ENCODE measurements around the gene ULBP1. TPM values are rescaled to one million over a fixed set of nuclear protein-coding genes. Genes with fewer than 3 reads are reported as not detected.
"Not testable (repeated sequence)": the region's sequence is repeated elsewhere in the genome, so short reads cannot be mapped to it uniquely, and the experiment has no call there.

ULBP1 gene
- total RNA-seq, 2 donors from 2014 or later, result 0.14 TPM; not detected in 1

DNA sequence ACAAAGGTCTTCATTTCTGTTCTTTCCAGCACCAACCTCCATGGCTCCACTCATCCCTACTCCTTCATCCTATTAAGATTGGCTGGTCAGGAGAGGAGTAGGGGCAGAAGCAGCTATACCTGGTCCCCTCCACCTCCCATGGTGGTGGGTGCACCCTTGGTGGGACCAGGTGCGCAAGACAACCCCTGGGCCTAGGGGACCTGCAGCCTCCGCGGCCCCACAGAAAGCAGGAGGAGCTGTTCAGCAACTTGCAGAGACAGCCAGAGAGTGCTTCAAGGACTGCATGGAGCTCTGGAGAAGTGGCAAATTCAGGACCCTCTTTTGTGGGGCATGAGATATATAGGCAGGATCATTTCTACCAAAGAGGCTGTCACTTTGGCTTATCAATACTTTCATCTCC lies 12.1 kb upstream of the ULBP1 start:
- Histone ChIP-seq H3K4me3 (no peak overlapping the region), H3K27me3 (replicated peaks; ENCODE audit: insufficient read depth) (peaks cover 13% of the 10 kb centered on the region), H3K27ac (no peak overlapping the region), H3K36me3 (no peaks in the 10 kb centered on the region), H3K4me1 (ENCODE audit: control insufficient read depth in 1 of 2, low read depth in 2 of 2) (no peaks in the 10 kb centered on the region), H3K9me3 (no peaks in the 10 kb centered on the region)
- no peak for ATAC-seq (ENCODE audit: insufficient number of reproducible peaks, low FRiP score, low read depth)
- DNase-seq (ENCODE audit: low spot score), result no peak
- TF ChIP-seq, protein P1, sequence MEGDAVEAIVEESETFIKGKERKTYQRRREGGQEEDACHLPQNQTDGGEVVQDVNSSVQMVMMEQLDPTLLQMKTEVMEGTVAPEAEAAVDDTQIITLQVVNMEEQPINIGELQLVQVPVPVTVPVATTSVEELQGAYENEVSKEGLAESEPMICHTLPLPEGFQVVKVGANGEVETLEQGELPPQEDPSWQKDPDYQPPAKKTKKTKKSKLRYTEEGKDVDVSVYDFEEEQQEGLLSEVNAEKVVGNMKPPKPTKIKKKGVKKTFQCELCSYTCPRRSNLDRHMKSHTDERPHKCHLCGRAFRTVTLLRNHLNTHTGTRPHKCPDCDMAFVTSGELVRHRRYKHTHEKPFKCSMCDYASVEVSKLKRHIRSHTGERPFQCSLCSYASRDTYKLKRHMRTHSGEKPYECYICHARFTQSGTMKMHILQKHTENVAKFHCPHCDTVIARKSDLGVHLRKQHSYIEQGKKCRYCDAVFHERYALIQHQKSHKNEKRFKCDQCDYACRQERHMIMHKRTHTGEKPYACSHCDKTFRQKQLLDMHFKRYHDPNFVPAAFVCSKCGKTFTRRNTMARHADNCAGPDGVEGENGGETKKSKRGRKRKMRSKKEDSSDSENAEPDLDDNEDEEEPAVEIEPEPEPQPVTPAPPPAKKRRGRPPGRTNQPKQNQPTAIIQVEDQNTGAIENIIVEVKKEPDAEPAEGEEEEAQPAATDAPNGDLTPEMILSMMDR (IDR thresholded peaks at IDR 0.05), result no peak

DNA sequence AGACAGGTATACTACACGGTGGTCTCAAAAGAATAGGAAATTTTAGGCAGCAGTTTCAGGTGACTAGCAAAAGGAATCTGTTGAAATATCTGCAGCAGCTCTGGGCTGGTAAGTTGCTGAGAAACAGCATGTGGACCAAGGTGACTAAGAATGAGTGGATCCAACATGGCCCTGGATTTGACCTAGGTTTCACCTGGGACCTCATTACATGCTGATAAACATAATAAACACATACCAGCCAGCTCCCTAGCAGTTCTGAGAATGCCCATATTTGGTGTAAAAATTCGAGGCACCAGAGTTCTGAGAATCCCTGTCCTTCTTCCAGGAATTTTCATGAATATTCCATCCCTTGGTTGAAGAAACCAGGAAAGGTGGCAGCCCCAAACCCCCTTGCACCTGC lies 10.4 kb upstream of the ULBP1 start:
- H3K36me3 ChIP-seq; H3K27ac ChIP-seq; H3K9me3 ChIP-seq; H3K4me3 ChIP-seq; ATAC-seq (ENCODE audit: insufficient number of reproducible peaks, low FRiP score, low read depth); DNase-seq (ENCODE audit: low spot score); H3K4me1 ChIP-seq (ENCODE audit: control insufficient read depth in 1 of 2, low read depth in 2 of 2): not testable (repeated sequence)
- peaks cover 13% of the 10 kb centered on the region for H3K27me3 ChIP-seq (replicated peaks; ENCODE audit: insufficient read depth)

DNA sequence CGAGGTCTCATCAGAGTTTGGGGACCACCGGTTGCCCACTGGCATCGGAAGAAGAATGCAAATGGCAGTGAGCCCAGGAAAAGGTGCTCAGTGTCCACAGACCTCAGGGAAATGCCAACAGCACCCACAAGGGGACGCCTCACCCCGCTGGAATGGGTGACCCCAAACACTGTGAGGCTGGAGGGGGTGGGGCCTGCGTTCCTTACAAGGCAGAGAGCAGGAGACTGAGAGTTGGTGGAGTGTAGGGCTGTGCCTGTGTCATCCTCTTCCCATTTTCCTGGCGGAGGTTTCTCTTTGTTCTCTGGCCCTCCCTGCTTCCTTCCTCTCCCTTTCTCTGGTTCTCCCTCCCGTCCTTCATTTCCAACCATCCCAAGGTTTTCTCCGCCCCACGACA lies 9.8 kb upstream of the ULBP1 start:
- not testable (repeated sequence) for H3K27ac ChIP-seq; H3K9me3 ChIP-seq; ATAC-seq (ENCODE audit: insufficient number of reproducible peaks, low FRiP score, low read depth); H3K36me3 ChIP-seq; H3K4me3 ChIP-seq; DNase-seq (ENCODE audit: low spot score); H3K4me1 ChIP-seq (ENCODE audit: control insufficient read depth in 1 of 2, low read depth in 2 of 2)
- peaks cover 13% of the 10 kb centered on the region for H3K27me3 ChIP-seq (replicated peaks; ENCODE audit: insufficient read depth)

DNA sequence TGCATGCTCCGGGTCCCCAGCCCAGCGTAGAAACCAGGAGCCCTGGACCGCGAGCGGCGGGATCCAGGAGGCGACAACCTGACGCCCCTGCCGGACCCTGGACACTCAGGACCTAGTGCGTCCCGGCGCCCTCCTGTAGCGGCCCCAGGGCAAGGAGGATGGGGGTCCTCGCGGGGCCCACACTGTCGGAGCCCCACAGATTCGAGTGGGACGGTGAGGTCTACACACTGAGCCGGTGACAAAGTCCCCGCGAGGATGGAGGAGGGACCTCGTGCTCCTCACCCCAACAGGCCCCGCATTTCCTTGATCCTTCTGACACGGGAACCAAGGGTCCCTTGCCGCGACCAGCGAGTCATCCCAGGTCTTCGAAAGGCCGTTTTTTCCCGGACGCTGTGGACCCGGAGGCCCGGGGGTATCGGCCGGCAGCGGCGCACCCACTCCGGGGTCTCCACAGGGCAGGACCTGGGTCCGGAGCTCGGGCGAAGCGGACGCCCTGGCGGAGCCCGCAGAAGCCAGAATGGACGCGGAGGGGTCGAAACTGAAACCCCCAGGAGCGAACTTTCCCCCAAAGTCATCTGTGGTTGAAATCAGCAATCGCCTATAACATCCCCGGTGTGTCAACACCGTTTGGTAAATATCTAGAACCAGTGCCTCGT lies 9.3 kb upstream of the ULBP1 start:
- H3K27me3 ChIP-seq (replicated peaks; ENCODE audit: insufficient read depth), result peaks cover 13% of the 10 kb centered on the region
- not testable (repeated sequence) for H3K27ac ChIP-seq; H3K4me1 ChIP-seq (ENCODE audit: control insufficient read depth in 1 of 2, low read depth in 2 of 2); H3K9me3 ChIP-seq; H3K36me3 ChIP-seq; DNase-seq (ENCODE audit: low spot score); H3K4me3 ChIP-seq; ATAC-seq (ENCODE audit: insufficient number of reproducible peaks, low FRiP score, low read depth)

DNA sequence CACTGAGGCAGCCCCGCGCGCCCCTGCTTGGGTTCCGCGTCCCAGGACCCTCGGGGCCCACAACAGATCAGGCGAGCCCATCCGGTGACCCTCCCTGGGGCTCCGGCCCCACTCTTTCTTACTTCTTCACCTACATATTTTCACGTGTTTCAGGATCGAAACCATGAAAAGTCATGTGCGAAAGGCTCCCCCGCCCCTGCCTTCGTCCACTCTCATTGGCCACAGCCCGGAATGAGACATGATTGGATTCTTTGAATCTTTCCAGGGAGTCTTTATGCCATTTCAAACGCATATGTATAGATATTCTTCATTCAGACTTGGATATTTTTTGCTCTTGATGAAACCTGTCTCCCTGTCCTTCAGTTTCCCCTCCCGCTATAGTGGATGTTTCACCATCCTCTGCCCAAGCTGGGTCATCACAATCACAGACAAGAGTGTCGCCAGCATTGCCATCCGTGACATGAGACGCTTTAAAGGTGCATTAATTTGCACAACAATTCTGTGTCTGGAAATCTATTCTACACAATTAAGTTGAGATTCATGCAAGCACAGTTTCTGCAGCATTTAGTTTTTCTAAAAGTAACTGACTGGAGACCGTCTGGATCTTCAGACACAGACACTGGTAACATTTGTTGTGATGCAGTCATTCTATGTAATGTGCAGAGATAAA lies 8.6 kb upstream of the ULBP1 start:
- not testable (repeated sequence) for H3K4me3 ChIP-seq; DNase-seq (ENCODE audit: low spot score); ATAC-seq (ENCODE audit: insufficient number of reproducible peaks, low FRiP score, low read depth); H3K9me3 ChIP-seq; H3K4me1 ChIP-seq (ENCODE audit: control insufficient read depth in 1 of 2, low read depth in 2 of 2); H3K36me3 ChIP-seq; H3K27ac ChIP-seq
- peaks cover 13% of the 10 kb centered on the region for H3K27me3 ChIP-seq (replicated peaks; ENCODE audit: insufficient read depth)

DNA sequence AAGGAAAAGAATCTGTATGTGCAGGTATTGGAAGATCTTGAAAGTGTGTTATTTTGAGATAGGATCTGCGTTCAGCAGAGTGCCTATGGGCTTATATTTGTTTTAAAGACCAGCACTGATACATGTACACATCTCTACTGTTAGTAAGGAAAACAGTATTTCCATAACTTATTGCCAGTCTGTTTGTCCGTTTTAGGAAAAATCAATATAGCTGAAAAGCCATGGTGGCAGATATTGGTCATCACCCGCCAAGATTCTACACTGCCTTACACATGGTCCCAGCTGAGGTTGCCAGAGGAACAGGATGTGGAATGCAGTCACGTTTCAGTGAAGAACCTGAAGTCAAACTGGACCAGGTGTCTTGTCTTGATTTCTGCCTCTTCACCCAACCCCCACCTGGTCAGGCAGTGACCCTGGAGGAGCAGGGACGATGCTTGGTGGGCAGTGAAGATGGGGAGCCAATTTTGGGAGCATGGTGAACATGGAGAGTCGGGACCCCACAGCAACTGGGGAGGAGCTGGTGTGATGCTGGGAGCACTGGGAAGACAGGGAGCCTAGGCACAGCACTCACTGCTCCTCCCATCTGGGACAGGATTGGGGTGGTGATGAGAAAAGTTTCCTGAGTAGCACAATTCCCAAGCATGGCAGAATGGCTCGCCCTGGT lies 8.0 kb upstream of the ULBP1 start:
- not testable (repeated sequence) for H3K27ac ChIP-seq; H3K9me3 ChIP-seq; H3K4me3 ChIP-seq; ATAC-seq (ENCODE audit: insufficient number of reproducible peaks, low FRiP score, low read depth); H3K36me3 ChIP-seq; DNase-seq (ENCODE audit: low spot score); H3K4me1 ChIP-seq (ENCODE audit: control insufficient read depth in 1 of 2, low read depth in 2 of 2)
- H3K27me3 ChIP-seq (replicated peaks; ENCODE audit: insufficient read depth), result peaks cover 14% of the 10 kb centered on the region

DNA sequence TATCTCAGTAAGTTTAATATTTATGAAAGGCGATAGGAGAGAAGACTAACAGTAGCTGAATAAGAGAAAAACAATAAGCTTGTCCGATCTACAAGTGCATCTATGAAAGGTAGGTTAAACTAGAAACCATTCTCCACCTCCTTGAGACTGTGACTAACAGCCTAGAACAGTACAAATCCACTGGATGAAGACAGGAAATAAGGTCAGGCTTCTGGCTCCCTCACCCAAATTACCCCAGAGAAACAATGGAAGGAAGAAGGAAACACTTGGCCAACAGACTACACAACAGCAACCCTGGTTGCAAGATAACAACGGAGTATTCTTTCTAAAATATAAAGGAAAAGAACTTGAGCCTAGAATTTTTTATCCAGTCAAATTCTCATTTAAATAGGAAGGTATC lies 5.6 kb upstream of the ULBP1 start:
- not testable (repeated sequence) for H3K9me3 ChIP-seq

DNA sequence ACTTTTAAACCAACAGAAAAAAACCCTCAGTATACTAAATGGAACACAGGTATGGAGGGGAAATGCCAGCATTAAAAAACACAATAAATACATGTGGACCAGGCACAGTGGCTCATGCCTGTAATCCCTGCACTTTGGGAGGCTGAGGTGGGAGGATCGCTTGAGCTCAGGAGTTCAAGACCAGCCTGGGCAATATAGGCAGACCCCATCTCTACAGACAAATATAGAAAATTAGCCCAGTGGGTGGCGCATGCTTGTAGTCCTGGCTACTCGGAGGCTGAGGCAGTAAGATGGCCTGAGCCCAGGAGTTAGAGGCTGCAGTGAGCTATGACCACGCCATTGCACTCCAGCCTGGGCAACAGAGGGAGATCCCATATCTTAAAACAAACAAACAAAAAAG lies 3.9 kb upstream of the ULBP1 start:
- H3K9me3 ChIP-seq; H3K4me3 ChIP-seq; ATAC-seq (ENCODE audit: insufficient number of reproducible peaks, low FRiP score, low read depth); H3K36me3 ChIP-seq; H3K27ac ChIP-seq; DNase-seq (ENCODE audit: low spot score): not testable (repeated sequence)
- peaks cover 10 to 16% of the 10 kb centered on the region in 2 donors for H3K4me1 ChIP-seq (ENCODE audit: control insufficient read depth in 1 of 2, low read depth in 2 of 2)
- peaks cover 40% of the 10 kb centered on the region for H3K27me3 ChIP-seq (replicated peaks; ENCODE audit: insufficient read depth)

More for the DNA sequence above, 5.6 kb upstream of the ULBP1 start:
- not testable (repeated sequence) for ATAC-seq (ENCODE audit: insufficient number of reproducible peaks, low FRiP score, low read depth); H3K4me1 ChIP-seq (ENCODE audit: control insufficient read depth in 1 of 2, low read depth in 2 of 2); H3K36me3 ChIP-seq; H3K27ac ChIP-seq; H3K4me3 ChIP-seq; DNase-seq (ENCODE audit: low spot score)
- H3K27me3 ChIP-seq (replicated peaks; ENCODE audit: insufficient read depth), result peaks cover 25% of the 10 kb centered on the region

Data from thoracic aorta (tissue), 2 donors.